GM23248 (cell line): ENCODE measurements around the gene NPSR1.

ENCODE experiments used
- EZH2 ChIP-seq: fragments of 200-600 bp; sonication (generic); IDR thresholded peaks from 2 replicates; pipeline ENCODE4 v1.6.1; 2018; ENCODE audit warnings: antibody characterized with exemption, mild to moderate bottlenecking; ENCODE audit not compliant: insufficient read depth, poor library complexity, severe bottlenecking
- EZH2phosphoT487 ChIP-seq: fragments of 200-600 bp; sonication (generic); IDR thresholded peaks from 2 replicates; pipeline ENCODE4 v1.6.1; 2018; ENCODE audit warnings: antibody characterized with exemption, moderate library complexity, mild to moderate bottlenecking, low read depth; ENCODE audit not compliant: insufficient read depth

- TF ChIP-seq EZH2 (no peak), EZH2phosphoT487 (no peak)
Observed at GRCh38 chr7:34758111-34758601, 100.1 kb downstream of the NPSR1 start.
